ENCODE measurements around the gene SMIM32. TPM values are rescaled to one million over a fixed set of nuclear protein-coding genes. Genes with fewer than 3 reads are reported as not detected.

The SMIM32 gene
- total and polyA plus RNA-seq, 4 experiments from 2014 or later = not detected

DNA sequence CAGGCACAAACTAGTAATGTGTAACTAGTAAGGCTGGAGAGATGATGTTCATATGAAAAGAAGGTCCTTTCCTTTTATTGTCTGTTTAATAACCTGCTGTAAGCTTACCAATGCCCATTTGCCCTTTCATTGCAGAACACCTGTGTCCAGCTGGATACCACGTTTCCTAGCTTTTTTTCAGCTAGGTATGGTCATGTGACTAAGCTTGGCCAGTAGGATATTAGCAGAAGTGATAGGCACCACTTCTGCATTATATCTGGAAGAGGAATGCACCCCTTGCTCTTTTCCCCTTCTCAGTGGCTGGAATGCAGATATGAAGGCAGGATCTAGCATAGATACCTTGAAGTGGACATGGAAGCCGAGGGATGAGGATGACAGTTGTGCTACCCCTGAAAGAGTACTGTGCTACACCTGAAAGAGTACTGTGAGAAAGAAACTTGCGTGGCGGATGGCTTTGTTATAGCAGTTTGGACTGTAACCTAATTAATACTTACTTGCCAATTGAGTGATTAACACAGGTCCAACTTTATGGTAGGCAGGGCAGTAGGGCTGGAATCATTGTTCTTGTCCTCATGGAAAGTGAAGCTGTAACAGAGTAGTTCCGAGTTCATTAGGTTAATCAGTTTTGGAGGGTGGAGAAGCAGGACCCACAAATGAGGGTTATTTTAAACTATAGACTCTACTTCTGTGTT is 6.8 kb downstream of the SMIM32 start:
- no peaks in the 10 kb centered on the region for H3K27me3 ChIP-seq (ENCODE audit: insufficient read depth, low read length)
- ChIA-PET CTCF (ENCODE audit: partially characterized antibody) (no interaction called here), POLR2A (ENCODE audit: partially characterized antibody) (no interaction called here)
- no peaks in the 10 kb centered on the region for H3K9me3 Mint-ChIP-seq
- H3K27me3 Mint-ChIP-seq = peaks cover 11 to 13% of the 10 kb centered on the region in 2 donors
- H3K36me3 ChIP-seq (ENCODE audit: insufficient read depth, low read length) = no peaks in the 10 kb centered on the region
- intact Hi-C loops (cut with micrococcal nuclease) = no loop called here
- H3K4me1 ChIP-seq (ENCODE audit: insufficient read depth, low read length) = no peaks in the 10 kb centered on the region
- H3K27ac Mint-ChIP-seq = no peak overlapping the region
- H3K4me1 Mint-ChIP-seq = peaks cover 0 to 1% (median 0%) of the 10 kb centered on the region in 4 donors
- no peak overlapping the region for H3K27ac ChIP-seq (ENCODE audit: low read depth, low read length)
- no peaks in the 10 kb centered on the region for H3K9me3 ChIP-seq (ENCODE audit: control insufficient read depth in 1 of 2, low read length in 2 of 2)
- no peak for DNase-seq
- H3K36me3 Mint-ChIP-seq = peaks cover 11 to 28% of the 10 kb centered on the region in 2 donors
- no peak overlapping the region for H3K4me3 ChIP-seq (ENCODE audit: low read length in 2 of 2)
- H3K4me3 Mint-ChIP-seq = no peak overlapping the region

DNA sequence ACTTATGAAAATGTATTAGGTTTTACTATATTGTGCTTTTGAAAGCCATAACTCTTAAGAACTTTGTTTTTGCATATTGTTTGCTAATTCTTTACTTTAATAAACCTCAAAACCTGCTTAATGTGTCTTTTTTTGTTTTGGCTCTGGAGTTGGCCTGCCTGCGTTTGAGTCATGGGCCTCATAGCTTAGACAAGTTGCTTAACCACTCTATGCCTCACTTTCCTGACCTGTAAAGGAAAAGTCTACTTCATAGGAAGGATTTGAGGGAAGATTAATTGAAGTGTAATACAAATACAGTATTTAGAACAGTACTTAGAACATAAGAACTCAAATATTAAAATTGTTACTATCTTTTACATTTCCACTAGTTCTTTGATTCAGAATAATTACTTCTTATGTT is 10.3 kb downstream of the SMIM32 start:
- H3K9me3 ChIP-seq (ENCODE audit: control insufficient read depth in 1 of 2, low read length in 2 of 2) = no peaks in the 10 kb centered on the region
- CTCF ChIA-PET (ENCODE audit: partially characterized antibody) = interaction anchor here (0.7 kb wide), 1 partner anchor 91 kb away, joined by 5 read pairs; no protein-coding TSS in a partner anchor
- peaks cover 2% of the 10 kb centered on the region in 2 donors for H3K27me3 Mint-ChIP-seq
- no peaks in the 10 kb centered on the region for H3K4me1 Mint-ChIP-seq
- H3K36me3 ChIP-seq (ENCODE audit: insufficient read depth, low read length) = no peaks in the 10 kb centered on the region
- H3K27me3 ChIP-seq (ENCODE audit: insufficient read depth, low read length) = no peaks in the 10 kb centered on the region
- H3K4me3 ChIP-seq (ENCODE audit: low read length in 2 of 2) = no peak overlapping the region
- intact Hi-C loops (cut with micrococcal nuclease) = loop anchor here (2.0 kb wide), 1 partner anchor 20 kb away; no protein-coding TSS in a partner anchor
- H3K4me1 ChIP-seq (ENCODE audit: insufficient read depth, low read length) = no peaks in the 10 kb centered on the region
- H3K27ac Mint-ChIP-seq = no peak overlapping the region
- no peaks in the 10 kb centered on the region for H3K9me3 Mint-ChIP-seq
- POLR2A ChIA-PET (ENCODE audit: partially characterized antibody) = no interaction called here
- H3K4me3 Mint-ChIP-seq = no peak overlapping the region
- no peak for DNase-seq
- H3K36me3 Mint-ChIP-seq = peaks cover 15 to 33% of the 10 kb centered on the region in 2 donors
- no peak overlapping the region for H3K27ac ChIP-seq (ENCODE audit: low read depth, low read length)

DNA sequence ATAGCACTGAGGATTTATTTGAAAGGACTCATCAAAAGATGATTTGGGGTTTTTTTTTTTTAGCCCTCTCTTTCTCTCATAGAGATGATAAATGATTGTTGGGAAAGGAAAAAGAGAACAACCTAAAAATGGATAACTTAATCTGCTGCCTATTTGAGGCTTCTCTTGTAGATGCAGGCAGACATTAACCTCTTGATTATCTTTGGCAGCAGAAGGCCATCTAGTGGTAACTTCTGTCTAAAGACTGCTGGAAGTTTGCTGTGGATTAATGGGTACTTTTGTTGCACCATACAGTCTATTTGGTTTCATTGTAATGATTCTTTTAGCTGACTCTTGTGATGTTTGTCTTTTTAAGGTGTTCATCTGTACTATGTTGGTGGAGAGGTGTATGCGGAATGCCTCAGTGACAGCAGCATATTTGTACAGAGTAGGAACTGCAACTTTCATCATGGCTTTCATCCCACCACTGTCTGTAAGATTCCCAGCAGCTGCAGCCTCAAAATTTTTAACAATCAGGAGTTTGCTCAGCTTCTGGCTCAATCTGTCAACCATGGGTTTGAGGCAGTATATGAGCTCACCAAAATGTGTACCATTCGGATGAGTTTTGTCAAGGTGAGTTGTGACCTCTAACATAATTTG is 18.8 kb downstream of the SMIM32 start:
- Histone ChIP-seq H3K36me3 (ENCODE audit: insufficient read depth, low read length) (no peaks in the 10 kb centered on the region), H3K4me1 (ENCODE audit: insufficient read depth, low read length) (no peaks in the 10 kb centered on the region), H3K27me3 (ENCODE audit: insufficient read depth, low read length) (no peaks in the 10 kb centered on the region), H3K4me3 (ENCODE audit: low read length in 2 of 2) (no peak overlapping the region), H3K27ac (ENCODE audit: low read depth, low read length) (no peak overlapping the region), H3K9me3 (ENCODE audit: control insufficient read depth in 1 of 2, low read length in 2 of 2) (no peaks in the 10 kb centered on the region)
- H3K9me3 Mint-ChIP-seq = no peaks in the 10 kb centered on the region
- H3K27me3 Mint-ChIP-seq = no peaks in the 10 kb centered on the region
- intact Hi-C loops (cut with micrococcal nuclease) = loop anchor here (1.0 kb wide), 2 partner anchors 229 to 287 kb away; no protein-coding TSS in a partner anchor
- no peak overlapping the region for H3K4me3 Mint-ChIP-seq
- no peak overlapping the region for H3K27ac Mint-ChIP-seq
- peak in 2 of 5 donors; percentile 9 to 18 for DNase-seq
- CTCF ChIA-PET (ENCODE audit: partially characterized antibody) = interaction anchor here (1.0 to 1.9 kb wide), 4 partner anchors 73 to 229 kb away, joined by 3 to 4 read pairs (median 4); no protein-coding TSS in a partner anchor
- no peaks in the 10 kb centered on the region for H3K4me1 Mint-ChIP-seq
- POLR2A ChIA-PET (ENCODE audit: partially characterized antibody) = no interaction called here
- peaks cover 30 to 37% of the 10 kb centered on the region in 2 donors for H3K36me3 Mint-ChIP-seq

DNA sequence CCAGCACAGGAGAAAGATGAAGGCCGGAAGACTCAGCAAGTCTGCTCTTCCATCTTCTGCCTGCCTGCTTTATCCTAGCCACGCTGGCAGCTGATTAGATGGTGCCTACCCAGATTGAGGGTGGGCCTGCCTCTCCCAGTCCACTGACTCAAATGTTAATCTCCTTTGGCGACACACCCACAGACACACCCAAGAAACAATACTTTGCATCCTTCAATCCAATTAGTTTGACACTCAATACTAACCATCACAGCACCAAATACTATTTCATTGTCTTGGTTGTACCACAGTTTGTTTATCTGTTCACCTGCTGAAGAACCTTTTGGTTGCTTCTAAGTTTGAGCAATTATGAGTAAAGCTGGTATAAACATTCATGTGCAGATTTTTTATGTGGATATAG is 23.7 kb downstream of the SMIM32 start:
- no peaks in the 10 kb centered on the region for H3K27me3 Mint-ChIP-seq
- no peak overlapping the region for H3K4me3 Mint-ChIP-seq
- Histone ChIP-seq H3K36me3 (ENCODE audit: insufficient read depth, low read length) (no peaks in the 10 kb centered on the region), H3K4me1 (ENCODE audit: insufficient read depth, low read length) (no peaks in the 10 kb centered on the region), H3K4me3 (ENCODE audit: low read length in 2 of 2) (no peak overlapping the region), H3K27ac (ENCODE audit: low read depth, low read length) (no peak overlapping the region), H3K27me3 (ENCODE audit: insufficient read depth, low read length) (no peaks in the 10 kb centered on the region), H3K9me3 (ENCODE audit: control insufficient read depth in 1 of 2, low read length in 2 of 2) (no peaks in the 10 kb centered on the region)
- POLR2A ChIA-PET (ENCODE audit: partially characterized antibody) = no interaction called here
- DNase-seq = no peak
- H3K9me3 Mint-ChIP-seq = peaks cover 0 to 1% (median 0%) of the 10 kb centered on the region in 8 donors
- peaks cover 0 to 6% (median under 1%) of the 10 kb centered on the region in 4 donors for H3K4me1 Mint-ChIP-seq
- peaks cover 34 to 35% of the 10 kb centered on the region in 2 donors for H3K36me3 Mint-ChIP-seq
- H3K27ac Mint-ChIP-seq = peak overlapping the region in 1 of 7 donors; percentile 23
- intact Hi-C loops (cut with micrococcal nuclease) = no loop called here
- CTCF ChIA-PET (ENCODE audit: partially characterized antibody) = interaction anchor here (0.6 to 1.0 kb wide), 2 partner anchors 37 to 82 kb away, joined by 3 read pairs; partner anchors contain the start of gene SMAD5

DNA sequence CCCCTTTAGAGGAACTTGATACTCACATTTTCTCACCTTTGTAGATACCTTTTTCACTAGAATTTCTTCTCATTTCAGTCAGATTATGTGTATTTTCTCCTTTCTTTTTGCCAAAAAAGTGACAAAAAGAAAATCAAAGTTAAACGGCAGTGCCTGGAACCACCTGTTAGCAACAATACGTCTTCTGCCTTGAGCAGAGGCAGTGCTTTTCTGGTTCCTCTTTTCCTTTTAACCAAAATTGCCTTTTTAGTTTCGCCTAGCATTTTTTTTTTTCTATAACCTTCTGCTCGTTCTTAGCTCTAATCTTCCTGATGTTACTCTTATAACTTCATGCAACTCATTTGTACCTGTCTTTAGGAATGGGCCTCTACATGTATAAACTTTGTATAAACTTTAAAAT is 26.1 kb downstream of the SMIM32 start:
- peaks cover 0 to 6% (median under 1%) of the 10 kb centered on the region in 4 donors for H3K4me1 Mint-ChIP-seq
- DNase-seq = no peak
- Histone ChIP-seq H3K9me3 (ENCODE audit: control insufficient read depth in 1 of 2, low read length in 2 of 2) (no peaks in the 10 kb centered on the region), H3K27ac (ENCODE audit: low read depth, low read length) (no peak overlapping the region), H3K27me3 (ENCODE audit: insufficient read depth, low read length) (no peaks in the 10 kb centered on the region), H3K36me3 (ENCODE audit: insufficient read depth, low read length) (no peaks in the 10 kb centered on the region), H3K4me1 (ENCODE audit: insufficient read depth, low read length) (no peaks in the 10 kb centered on the region), H3K4me3 (ENCODE audit: low read length in 2 of 2) (no peak overlapping the region)
- no peak overlapping the region for H3K4me3 Mint-ChIP-seq
- peaks cover 17 to 24% of the 10 kb centered on the region in 2 donors for H3K36me3 Mint-ChIP-seq
- POLR2A ChIA-PET (ENCODE audit: partially characterized antibody) = no interaction called here
- H3K27ac Mint-ChIP-seq = no peak overlapping the region
- intact Hi-C loops (cut with micrococcal nuclease) = no loop called here
- peaks cover 0 to 1% (median 0%) of the 10 kb centered on the region in 8 donors for H3K9me3 Mint-ChIP-seq
- CTCF ChIA-PET (ENCODE audit: partially characterized antibody) = no interaction called here
- no peaks in the 10 kb centered on the region for H3K27me3 Mint-ChIP-seq

DNA sequence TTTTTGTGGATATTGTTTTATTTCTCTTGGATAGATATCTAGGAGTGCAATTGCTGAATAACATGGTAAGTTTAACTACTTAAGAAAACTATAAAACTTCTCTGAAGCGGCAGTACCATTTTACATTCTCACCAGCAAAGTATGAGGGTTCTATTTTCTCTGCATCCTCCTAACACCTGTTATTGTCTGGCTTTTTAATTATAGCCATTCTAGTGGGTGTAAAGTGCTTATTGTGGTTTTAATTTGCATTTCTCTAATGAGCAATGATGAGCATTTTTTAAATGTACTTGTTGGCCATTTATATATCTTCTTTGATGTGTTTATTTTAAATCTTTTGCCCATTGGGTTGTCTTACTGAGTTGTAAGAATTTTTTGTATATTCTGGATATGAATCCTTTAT is 28.7 kb downstream of the SMIM32 start:
- peaks cover 0 to 1% (median 0%) of the 10 kb centered on the region in 8 donors for H3K9me3 Mint-ChIP-seq
- Histone ChIP-seq H3K36me3 (ENCODE audit: insufficient read depth, low read length) (no peaks in the 10 kb centered on the region), H3K9me3 (ENCODE audit: control insufficient read depth in 1 of 2, low read length in 2 of 2) (no peaks in the 10 kb centered on the region), H3K4me1 (ENCODE audit: insufficient read depth, low read length) (no peaks in the 10 kb centered on the region), H3K27me3 (ENCODE audit: insufficient read depth, low read length) (no peaks in the 10 kb centered on the region), H3K4me3 (ENCODE audit: low read length in 2 of 2) (no peak overlapping the region), H3K27ac (ENCODE audit: low read depth, low read length) (no peak overlapping the region)
- H3K36me3 Mint-ChIP-seq = peaks cover 12 to 15% of the 10 kb centered on the region in 2 donors
- no peak overlapping the region for H3K27ac Mint-ChIP-seq
- no peak for DNase-seq
- intact Hi-C loops (cut with micrococcal nuclease) = no loop called here
- POLR2A ChIA-PET (ENCODE audit: partially characterized antibody) = no interaction called here
- CTCF ChIA-PET (ENCODE audit: partially characterized antibody) = no interaction called here
- H3K4me1 Mint-ChIP-seq = peaks cover 0 to 8% (median 4%) of the 10 kb centered on the region in 4 donors
- H3K4me3 Mint-ChIP-seq = no peak overlapping the region
- no peaks in the 10 kb centered on the region for H3K27me3 Mint-ChIP-seq

DNA sequence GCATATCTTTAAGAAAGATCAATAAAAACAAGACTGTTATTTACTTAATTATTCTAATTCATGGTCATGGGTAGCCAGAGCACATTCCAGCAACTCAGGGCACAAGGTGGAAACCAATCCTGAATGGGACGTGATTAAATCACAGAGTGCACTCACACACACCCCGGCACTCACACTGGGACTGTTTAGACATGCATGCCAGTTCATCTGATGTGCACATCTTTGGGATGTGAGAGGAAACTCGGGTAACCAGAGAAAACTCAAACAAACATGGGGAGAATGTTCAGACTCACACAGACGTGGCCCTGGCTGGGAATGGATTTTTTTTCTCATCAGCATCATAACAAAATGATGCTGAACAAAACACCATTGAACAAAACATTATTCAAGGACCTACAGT is 31.0 kb downstream of the SMIM32 start:
- no peak for DNase-seq
- Mint-ChIP-seq H3K4me3 (no peak overlapping the region), H3K9me3 (no peaks in the 10 kb centered on the region), H3K27ac (no peak overlapping the region), H3K4me1 (peaks cover 0 to 7% (median 4%) of the 10 kb centered on the region in 4 donors), H3K36me3 (peaks cover 5 to 11% of the 10 kb centered on the region in 2 donors), H3K27me3 (no peaks in the 10 kb centered on the region)
- H3K4me3 ChIP-seq (ENCODE audit: low read length in 2 of 2) = no peak overlapping the region
- ChIA-PET CTCF (ENCODE audit: partially characterized antibody) (interaction anchor here (0.9 kb wide), 1 partner anchor 79 kb away, joined by 3 read pairs; no protein-coding TSS in a partner anchor), POLR2A (ENCODE audit: partially characterized antibody) (no interaction called here)
- H3K36me3 ChIP-seq (ENCODE audit: insufficient read depth, low read length) = no peaks in the 10 kb centered on the region
- H3K4me1 ChIP-seq (ENCODE audit: insufficient read depth, low read length) = no peaks in the 10 kb centered on the region
- H3K27me3 ChIP-seq (ENCODE audit: insufficient read depth, low read length) = no peaks in the 10 kb centered on the region
- intact Hi-C loops (cut with micrococcal nuclease) = loop anchor here (2.0 kb wide), 1 partner anchor 21 kb away; no protein-coding TSS in a partner anchor
- no peaks in the 10 kb centered on the region for H3K9me3 ChIP-seq (ENCODE audit: control insufficient read depth in 1 of 2, low read length in 2 of 2)
- H3K27ac ChIP-seq (ENCODE audit: low read depth, low read length) = no peak overlapping the region

Measured in CD4-positive, alpha-beta memory T cell (primary cell).